GM12801 (cell line): Measurements from ENCODE around the gene CHPF2.

Experiments
- CTCF ChIP-seq: IDR thresholded peaks from one replicate; pipeline ENCODE4 v1.5.1; 2011; ENCODE audit warnings: control low read depth; ENCODE audit not compliant: insufficient read length; ENCODE audit errors: extremely low read depth

CHPF2 gene

GRCh38 chr7:151198945-151199848 lies 33.1 kb upstream of the CHPF2 start:
- TF ChIP-seq CTCF = no peak

GRCh38 chr7:151201344-151201743 lies 30.9 kb upstream of the CHPF2 start:
- no peak for TF ChIP-seq CTCF

- no peak for TF ChIP-seq CTCF
These were observed 30.5 kb upstream of the CHPF2 start for GRCh38 chr7:151201751-151202150.

GRCh38 chr7:151202836-151203235 lies 29.4 kb upstream of the CHPF2 start:
- TF ChIP-seq CTCF = no peak

GRCh38 chr7:151204383-151205032 lies 27.8 kb upstream of the CHPF2 start:
- TF ChIP-seq CTCF = no peak

GRCh38 chr7:151205730-151206129 lies 26.6 kb upstream of the CHPF2 start:
- TF ChIP-seq CTCF = no peak

- TF ChIP-seq CTCF = no peak
These were observed 25.4 kb upstream of the CHPF2 start for GRCh38 chr7:151206914-151207313.
